ENCODE results near the gene MZT2A.
"Not testable (repeated sequence)": the region's sequence is repeated elsewhere in the genome, so short reads cannot be mapped to it uniquely, and the experiment has no call there.

Gene MZT2A

GRCh38 chr2:131520526-131520925 lies 28.3 kb upstream of the MZT2A start:
- DNase-seq (ENCODE audit: low read depth), result no peak

GRCh38 chr2:131519871-131520470 lies 27.8 kb upstream of the MZT2A start:
- DNase-seq (ENCODE audit: low read depth), result not testable (repeated sequence)

GRCh38 chr2:131519466-131519865 lies 27.3 kb upstream of the MZT2A start:
- no peak for DNase-seq (ENCODE audit: low read depth)

- DNase-seq (ENCODE audit: low read depth), result not testable (repeated sequence)
These were observed 26.3 kb upstream of the MZT2A start for GRCh38 chr2:131518531-131518930.

- DNase-seq (ENCODE audit: low read depth), result not testable (repeated sequence)
These were observed 25.7 kb upstream of the MZT2A start for GRCh38 chr2:131517856-131518255.

- DNase-seq (ENCODE audit: low read depth), result no peak
These were observed 25.1 kb upstream of the MZT2A start for GRCh38 chr2:131517106-131517831.

- DNase-seq (ENCODE audit: low read depth), result not testable (repeated sequence)
These were observed 24.4 kb upstream of the MZT2A start for GRCh38 chr2:131516621-131517020.

GRCh38 chr2:131516011-131516410 lies 23.8 kb upstream of the MZT2A start:
- DNase-seq (ENCODE audit: low read depth), result no peak

GRCh38 chr2:131515235-131515634 lies 23.0 kb upstream of the MZT2A start:
- DNase-seq (ENCODE audit: low read depth), result not testable (repeated sequence)

GRCh38 chr2:131514408-131515166 lies 22.4 kb upstream of the MZT2A start:
- not testable (repeated sequence) for DNase-seq (ENCODE audit: low read depth)

- not testable (repeated sequence) for DNase-seq (ENCODE audit: low read depth)
These were observed 20.0 kb upstream of the MZT2A start for GRCh38 chr2:131511969-131512870.

GRCh38 chr2:131511291-131511968 lies 19.2 kb upstream of the MZT2A start:
- DNase-seq (ENCODE audit: low read depth), result not testable (repeated sequence)

- no peak for DNase-seq (ENCODE audit: low read depth)
These were observed 17.4 kb upstream of the MZT2A start for GRCh38 chr2:131509615-131510014.

GRCh38 chr2:131504082-131504750 lies 12.0 kb upstream of the MZT2A start:
- not testable (repeated sequence) for DNase-seq (ENCODE audit: low read depth)

- DNase-seq (ENCODE audit: low read depth), result not testable (repeated sequence)
These were observed 11.4 kb upstream of the MZT2A start for GRCh38 chr2:131503587-131503986.

GRCh38 chr2:131498321-131498973 lies 6.2 kb upstream of the MZT2A start:
- not testable (repeated sequence) for DNase-seq (ENCODE audit: low read depth)

- DNase-seq (ENCODE audit: low read depth), result not testable (repeated sequence)
These were observed 3.3 kb upstream of the MZT2A start for GRCh38 chr2:131495506-131495905.

- DNase-seq (ENCODE audit: low read depth), result no peak
These were observed 1.2 kb upstream of the MZT2A start for GRCh38 chr2:131493199-131493968.
